Ovary (tissue), 9 donors: ENCODE results near the gene CD8B. TPM values are rescaled to one million over a fixed set of nuclear protein-coding genes. Genes with fewer than 3 reads are reported as not detected.

ENCODE experiments used
- DNase-seq, 5 donors: peaks; one replicate each; pipeline ENCODE4 v3.0.0-alpha.2; 2019 to 2020
- H3K27ac ChIP-seq, 2 donors: fragments of 200-600 bp; one replicate each; pipeline versions ENCODE4 v1.5.1 to v1.8.0; 2019 to 2022
- H3K27me3 ChIP-seq: fragments of 200-600 bp; one replicate; pipeline ENCODE4 v1.8.0; 2022
- H3K36me3 ChIP-seq: fragments of 200-600 bp; sonication (generic); one replicate; pipeline ENCODE4 v1.5.1; 2019
- H3K4me1 ChIP-seq: one replicate; pipeline ENCODE4 v1.8.1; 2013; ENCODE audit warnings: mild to moderate bottlenecking, moderate library complexity; ENCODE audit not compliant: insufficient read depth
- H3K4me3 ChIP-seq: fragments of 200-600 bp; sonication (generic); one replicate; pipeline ENCODE4 v1.5.1; 2017
- H3K9me3 ChIP-seq, 2 donors: fragments of 200-600 bp in 1 of 2; sonication (generic) in 1 of 2; one replicate each; pipeline versions ENCODE4 v1.5.1 to v1.8.1; 2013 to 2019; ENCODE audit warnings: mild to moderate bottlenecking in 1 of 2, moderate library complexity in 1 of 2
- CTCF ChIP-seq, 3 donors: fragments of 450-650 bp in 2 of 3; fragments of 200-600 bp in 1 of 3; IDR thresholded peaks; one replicate each; pipeline versions ENCODE4 v1.5.1 to v1.8.0; 2016 to 2022; ENCODE audit warnings: antibody characterized with exemption in 3 of 3, mild to moderate bottlenecking in 1 of 3
- EP300 ChIP-seq: sonication (generic); formaldehyde crosslinking; IDR thresholded peaks from one replicate; pipeline ENCODE4 v1.6.1; 2017; ENCODE audit warnings: antibody characterized with exemption
- POLR2A ChIP-seq: fragments of 450-650 bp; IDR thresholded peaks from one replicate; pipeline ENCODE4 v1.6.1; 2017; ENCODE audit warnings: antibody characterized with exemption, mild to moderate bottlenecking, moderate library complexity
- WGBS, 3 donors: extraction: QIAGEN DNeasy Blood & Tissue Kit in 1 of 3; methylation state at CpG; one replicate each; pipeline versions ENCODE4 v1.1.5 to v1.1.7; 2013 to 2017; 5-methylcytosine and 5-hydroxymethylcytosine counted together
- intact Hi-C, 4 donors: fragments of 100-400 bp; cut with DNase I; formaldehyde crosslinking; loops; one replicate each; pipeline versions ENCODE4 v1.11.0 to v1.15.1; 2022 to 2023
- polyA plus RNA-seq, 2 donors: library from polyadenylated mRNA; stranded (reverse); fragments of 200-250 nt in 1 of 2; fragments of 350-450 nt in 1 of 2; fragmentation: Illumina TruSeq in 1 of 2; extraction: RNeasy Lipid Tissue Mini Kit (QIAGEN cat#74804) in 1 of 2; gene quantifications; one replicate each; pipeline ENCODE4 v1.2.3, GENCODE V29; 2013 to 2014
- total RNA-seq, 7 donors: library from RNA; depleted of rRNA in 2 of 7; stranded (reverse); fragments of >200 nt in 2 of 7; fragmentation: NEBNext Ultra II Directional in 3 of 7; extraction: Animal tissue kit (Norgen Biotek cat#: 25700) in 3 of 7; gene quantifications; one replicate each; pipeline versions ENCODE4 v1.1.0 to v1.2.4, GENCODE V29; 2016 to 2023
- donor health status: DM: no; HTN: no; CAD: no; lungs with moderate emphysema.
- donor health status: DM: no; HTN: no; CAD: no.
- donor health status: Bipolar disorder and iron deficiency.
- donor health status: DM: yes; HTN: yes; CAD: no.
- donor health status: DM: no; HTN: no; CAD: no.
- donor health status: DM: yes; HTN: yes; CAD: no.

Gene CD8B
- total and polyA plus RNA-seq, 9 donors: 0.22 to 3.2 (median 0.50) TPM; not detected in 1

- no peaks in the 10 kb centered on the region for H3K36me3 ChIP-seq
- 76 to 81% (median 77%) methylated on average over 21 of the region's 21 CpGs for WGBS, 3 donors
- H3K27ac ChIP-seq: no peak overlapping the region
- no peaks in the 10 kb centered on the region for H3K9me3 ChIP-seq
- no peak overlapping the region for H3K4me3 ChIP-seq
- H3K27me3 ChIP-seq: no peaks in the 10 kb centered on the region
- no peak for TF ChIP-seq POLR2A
- TF ChIP-seq CTCF (IDR thresholded peaks at IDR 0.05): no peak
- no peak for TF ChIP-seq EP300
- no peak for DNase-seq
- intact Hi-C loops: no loop called here
- no peaks in the 10 kb centered on the region for H3K4me1 ChIP-seq
These were observed 55.4 kb downstream of the CD8B start for GRCh38 chr2:86806059-86806857.

GRCh38 chr2:86800856-86801567 lies 60.7 kb downstream of the CD8B start:
- DNase-seq: no peak
- no peak for TF ChIP-seq POLR2A
- no peak for TF ChIP-seq CTCF (IDR thresholded peaks at IDR 0.05)
- TF ChIP-seq EP300: no peak
- Histone ChIP-seq H3K36me3 (no peaks in the 10 kb centered on the region), H3K4me1 (no peaks in the 10 kb centered on the region), H3K27me3 (no peaks in the 10 kb centered on the region), H3K9me3 (no peaks in the 10 kb centered on the region), H3K4me3 (no peak overlapping the region), H3K27ac (no peak overlapping the region)
- WGBS, 3 donors: 90 to 95% (median 93%) methylated on average over 2 of the region's 2 CpGs
- intact Hi-C loops: no loop called here

- no peaks in the 10 kb centered on the region for H3K9me3 ChIP-seq
- no peak overlapping the region for H3K27ac ChIP-seq
- peaks cover 5% of the 10 kb centered on the region for H3K4me1 ChIP-seq
- no peak overlapping the region for H3K4me3 ChIP-seq
- intact Hi-C loops: loop anchor here in 1 of 4 donors (5.0 kb wide), 1 partner anchor 338 kb away; no protein-coding TSS in a partner anchor
- no peaks in the 10 kb centered on the region for H3K36me3 ChIP-seq
- no peak for TF ChIP-seq CTCF (IDR thresholded peaks at IDR 0.05)
- no peak for TF ChIP-seq EP300
- TF ChIP-seq POLR2A: no peak
- peaks cover 4% of the 10 kb centered on the region for H3K27me3 ChIP-seq
- DNase-seq: no peak
- 81 to 98% (median 86%) methylated on average over 2 of the region's 2 CpGs for WGBS, 3 donors
These were observed 66.8 kb downstream of the CD8B start for GRCh38 chr2:86794861-86795260.

GRCh38 chr2:86793752-86794151 lies 67.9 kb downstream of the CD8B start:
- WGBS, 3 donors: 85 to 94% (median 91%) methylated on average over 4 of the region's 4 CpGs
- Histone ChIP-seq H3K27me3 (peaks cover 4% of the 10 kb centered on the region), H3K4me3 (no peak overlapping the region), H3K9me3 (no peaks in the 10 kb centered on the region), H3K27ac (no peak overlapping the region), H3K4me1 (peaks cover 5% of the 10 kb centered on the region), H3K36me3 (no peaks in the 10 kb centered on the region)
- no peak for DNase-seq
- intact Hi-C loops: no loop called here
- no peak for TF ChIP-seq CTCF (IDR thresholded peaks at IDR 0.05)
- TF ChIP-seq EP300: no peak
- TF ChIP-seq POLR2A: no peak
